Ascending aorta (tissue), 2 donors: ENCODE data around the gene ANKH. TPM values are rescaled to one million over a fixed set of nuclear protein-coding genes. Genes with fewer than 3 reads are reported as not detected.

Experiments used
- DNase-seq, 2 donors: peaks; one replicate each; pipeline ENCODE4 v3.0.0-alpha.2; 2019; ENCODE audit warnings: low spot score in 2 of 2
- H3K27ac ChIP-seq, 2 donors: fragments of 200-600 bp; sonication (generic); one replicate each; pipeline ENCODE4 v1.5.1; 2016 to 2017; ENCODE audit warnings: mild to moderate bottlenecking in 1 of 2
- H3K27me3 ChIP-seq: fragments of 200-600 bp; sonication (generic); one replicate; pipeline ENCODE4 v1.5.1; 2017
- H3K36me3 ChIP-seq, 2 donors: fragments of 200-600 bp; sonication (generic); one replicate each; pipeline ENCODE4 v1.5.1; 2016
- H3K4me1 ChIP-seq, 2 donors: fragments of 200-600 bp; sonication (generic); one replicate each; pipeline ENCODE4 v1.5.1; 2016 to 2017; ENCODE audit warnings: mild to moderate bottlenecking in 1 of 2
- H3K4me3 ChIP-seq, 2 donors: fragments of 200-600 bp; sonication (generic); one replicate each; pipeline ENCODE4 v1.5.1; 2016 to 2017; ENCODE audit warnings: mild to moderate bottlenecking in 1 of 2
- H3K9me3 ChIP-seq, 2 donors: fragments of 200-600 bp; sonication (generic); one replicate each; pipeline ENCODE4 v1.5.1; 2016
- CTCF ChIP-seq, 3 experiments: fragments of 200-600 bp in 2 of 3; fragments of 450-650 bp in 1 of 3; sonication (generic) in 2 of 3; IDR thresholded peaks; one replicate each; pipeline ENCODE4 v1.5.1; 2016 to 2019; ENCODE audit warnings: antibody characterized with exemption in 3 of 3, mild to moderate bottlenecking in 1 of 3, moderate library complexity in 1 of 3
- intact Hi-C: fragments of 100-400 bp; cut with DNase I; formaldehyde crosslinking; loops from one replicate; pipeline ENCODE4 v1.15.1; 2023
- total RNA-seq: library from RNA; depleted of rRNA; stranded (reverse); fragments of >200 nt; gene quantifications from one replicate; pipeline ENCODE4 v1.1.0, GENCODE V29; 2016

ANKH gene
- total RNA-seq, 1 donor from 2014 or later = 388 TPM

GRCh38 chr5:14778792-14779070 lies 92.8 kb downstream of the ANKH start:
- Histone ChIP-seq H3K36me3 (no peaks in the 10 kb centered on the region), H3K4me3 (no peak overlapping the region), H3K4me1 (peaks cover 0 to 15% of the 10 kb centered on the region in 2 donors), H3K27me3 (no peaks in the 10 kb centered on the region), H3K27ac (no peak overlapping the region), H3K9me3 (no peaks in the 10 kb centered on the region)
- no peak for DNase-seq
- TF ChIP-seq CTCF (IDR thresholded peaks at IDR 0.05) = no peak
- intact Hi-C loops = no loop called here

GRCh38 chr5:14777932-14778791 lies 93.4 kb downstream of the ANKH start:
- Histone ChIP-seq H3K27ac (no peak overlapping the region), H3K4me3 (no peak overlapping the region), H3K36me3 (no peaks in the 10 kb centered on the region), H3K4me1 (peaks cover 0 to 15% of the 10 kb centered on the region in 2 donors), H3K27me3 (no peaks in the 10 kb centered on the region), H3K9me3 (no peaks in the 10 kb centered on the region)
- intact Hi-C loops = no loop called here
- no peak for DNase-seq
- TF ChIP-seq CTCF (IDR thresholded peaks at IDR 0.05) = no peak

- no peaks in the 10 kb centered on the region for H3K36me3 ChIP-seq
- H3K27me3 ChIP-seq = no peaks in the 10 kb centered on the region
- H3K4me3 ChIP-seq = no peak overlapping the region
- no peaks in the 10 kb centered on the region for H3K9me3 ChIP-seq
- no peak overlapping the region for H3K27ac ChIP-seq
- no peak for TF ChIP-seq CTCF (IDR thresholded peaks at IDR 0.05)
- intact Hi-C loops = no loop called here
- H3K4me1 ChIP-seq = peaks cover 0 to 15% of the 10 kb centered on the region in 2 donors
- no peak for DNase-seq
Measured at GRCh38 chr5:14777187-14777586, 94.4 kb downstream of the ANKH start.

GRCh38 chr5:14776602-14777001 lies 95.0 kb downstream of the ANKH start:
- no peak for DNase-seq
- H3K27ac ChIP-seq = no peak overlapping the region
- intact Hi-C loops = no loop called here
- no peak overlapping the region for H3K4me3 ChIP-seq
- peaks cover 0 to 15% of the 10 kb centered on the region in 2 donors for H3K4me1 ChIP-seq
- H3K9me3 ChIP-seq = no peaks in the 10 kb centered on the region
- H3K36me3 ChIP-seq = no peaks in the 10 kb centered on the region
- no peak for TF ChIP-seq CTCF (IDR thresholded peaks at IDR 0.05)
- H3K27me3 ChIP-seq = no peaks in the 10 kb centered on the region

GRCh38 chr5:14775857-14776256 lies 95.7 kb downstream of the ANKH start:
- intact Hi-C loops = no loop called here
- H3K4me3 ChIP-seq = no peak overlapping the region
- TF ChIP-seq CTCF (IDR thresholded peaks at IDR 0.05) = no peak
- H3K27me3 ChIP-seq = no peaks in the 10 kb centered on the region
- H3K9me3 ChIP-seq = no peaks in the 10 kb centered on the region
- H3K36me3 ChIP-seq = no peaks in the 10 kb centered on the region
- no peak overlapping the region for H3K27ac ChIP-seq
- DNase-seq = no peak
- H3K4me1 ChIP-seq = peaks cover 0 to 13% of the 10 kb centered on the region in 2 donors
